Heart left ventricle (tissue), 16 donors: ENCODE data around the gene NPPA. TPM values are rescaled to one million over a fixed set of nuclear protein-coding genes. Genes with fewer than 3 reads are reported as not detected.

Experiments used
- ATAC-seq, 4 donors: fragments of 200-7000 bp; cut with Tn5 transposase; one replicate each; pipeline ENCODE4 v1.9.1; 2020 to 2022; ENCODE audit warnings: moderate library complexity in 4 of 4, mild to moderate bottlenecking in 3 of 4, moderate number of reproducible peaks in 1 of 4
- DNase-seq, 5 donors: peaks; one replicate each; pipeline ENCODE4 v3.0.0-alpha.2; 2020
- H3K27ac ChIP-seq, 12 donors: fragments of 200-600 bp; sonication (generic) in 4 of 12; one replicate each; pipeline versions ENCODE4 v1.5.0 to v1.8.0; 2016 to 2022; ENCODE audit warnings: mild to moderate bottlenecking in 2 of 12
- H3K27me3 ChIP-seq, 9 donors: fragments of 200-600 bp; sonication (generic) in 2 of 9; one replicate each; pipeline versions ENCODE4 v1.5.1 to v1.8.0; 2016 to 2022; ENCODE audit warnings: mild to moderate bottlenecking in 3 of 9
- H3K36me3 ChIP-seq, 9 donors: fragments of 200-600 bp; sonication (generic) in 2 of 9; one replicate each; pipeline versions ENCODE4 v1.5.0 to v1.8.0; 2018 to 2022; ENCODE audit warnings: mild to moderate bottlenecking in 2 of 9
- H3K4me1 ChIP-seq, 12 donors: fragments of 200-600 bp; sonication (generic) in 4 of 12; one replicate each; pipeline versions ENCODE4 v1.5.0 to v1.8.0; 2016 to 2022; ENCODE audit warnings: mild to moderate bottlenecking in 3 of 12
- H3K4me3 ChIP-seq, 12 donors: fragments of 200-600 bp; sonication (generic) in 4 of 12; one replicate each; pipeline versions ENCODE4 v1.5.0 to v1.8.0; 2017 to 2022; ENCODE audit warnings: mild to moderate bottlenecking in 9 of 12, moderate library complexity in 4 of 12
- H3K9me3 ChIP-seq, 12 donors: fragments of 200-600 bp; sonication (generic) in 4 of 12; one replicate each; pipeline versions ENCODE4 v1.5.0 to v1.8.0; 2016 to 2022; ENCODE audit warnings: mild to moderate bottlenecking in 1 of 12
- POLR2A ChIP-seq, 2 donors: fragments of 450-650 bp; IDR thresholded peaks; one replicate each; pipeline ENCODE4 v1.6.1; 2017; ENCODE audit warnings: antibody characterized with exemption in 2 of 2, mild to moderate bottlenecking in 2 of 2, moderate library complexity in 2 of 2
- WGBS, 4 donors: extraction: QIAGEN DNeasy Blood & Tissue Kit in 2 of 4; methylation state at CpG; one replicate each; pipeline versions ENCODE4 v1.1.5 to v1.1.7; 2013 to 2018; 5-methylcytosine and 5-hydroxymethylcytosine counted together
- intact Hi-C, 10 donors: fragments of 100-400 bp; cut with DNase I; formaldehyde crosslinking; loops; one replicate each; pipeline versions ENCODE4 v1.11.1 to v1.14.2; 2022
- polyA plus RNA-seq, 2 donors: library from polyadenylated mRNA; stranded (reverse); fragments of 200-250 nt; gene quantifications; one replicate each; pipeline ENCODE4 v1.2.3, GENCODE V29; 2013
- total RNA-seq, 9 donors: library from RNA; depleted of rRNA in 2 of 9; stranded (reverse); fragments of >200 nt in 2 of 9; fragmentation: NEBNext Ultra II Directional in 3 of 9; extraction: Animal tissue kit (Norgen Biotek cat#: 25700) in 3 of 9; gene quantifications; one replicate each; pipeline versions ENCODE4 v1.1.0 to v1.2.4, GENCODE V29; 2016 to 2023
- TF ChIP-seq, protein P1 (sequence below), 12 donors: fragments of 200-600 bp; sonication (generic) in 4 of 12; IDR thresholded peaks; one replicate each; pipeline versions ENCODE4 v1.5.0 to v1.8.0; 2018 to 2022; ENCODE audit warnings: antibody characterized with exemption in 12 of 12, mild to moderate bottlenecking in 5 of 12
- donor health status: ischemic (EF 13 %, LVEDD 7.1; RV severe dilation, severe dysfunction).
- donor health status: healthy with polysubstance abuse.
- donor health status: DM: no; HTN: yes; CAD: no.
- donor health status: DM: no; HTN: no; CAD: no.
- donor health status: ischemic (EF 25% LVEDD 6.9; RV normal size, moderate dysfunction).
- donor health status: ischemic (EF 25% LVEDD 5.7; RV mildly dilated, moderate dysfunction).
- donor health status: healthy.
- donor health status: DM: yes; HTN: yes; CAD: no.
- donor health status: ischemic (EF 35%, LVEDD 5.7; RV mildly dilated, moderate dysfunction).
- donor health status: nonischemic (EF 11% LVEDD 7.7; RV severe dilation, severe dysfunction).
- donor health status: DM: yes; HTN: yes; CAD: no.
- donor health status: PGD.
- donor health status: ischemic (EF 29% LVEDD 5.4; RV normal size, mild dysfunction).
- donor health status: nonischemic (EF 23%, LVEDD 6.1; RV moderate dilation, normal function).

NPPA gene
- total and polyA plus RNA-seq, 11 donors, result 59.9 to 3,156 (median 279) TPM

DNA sequence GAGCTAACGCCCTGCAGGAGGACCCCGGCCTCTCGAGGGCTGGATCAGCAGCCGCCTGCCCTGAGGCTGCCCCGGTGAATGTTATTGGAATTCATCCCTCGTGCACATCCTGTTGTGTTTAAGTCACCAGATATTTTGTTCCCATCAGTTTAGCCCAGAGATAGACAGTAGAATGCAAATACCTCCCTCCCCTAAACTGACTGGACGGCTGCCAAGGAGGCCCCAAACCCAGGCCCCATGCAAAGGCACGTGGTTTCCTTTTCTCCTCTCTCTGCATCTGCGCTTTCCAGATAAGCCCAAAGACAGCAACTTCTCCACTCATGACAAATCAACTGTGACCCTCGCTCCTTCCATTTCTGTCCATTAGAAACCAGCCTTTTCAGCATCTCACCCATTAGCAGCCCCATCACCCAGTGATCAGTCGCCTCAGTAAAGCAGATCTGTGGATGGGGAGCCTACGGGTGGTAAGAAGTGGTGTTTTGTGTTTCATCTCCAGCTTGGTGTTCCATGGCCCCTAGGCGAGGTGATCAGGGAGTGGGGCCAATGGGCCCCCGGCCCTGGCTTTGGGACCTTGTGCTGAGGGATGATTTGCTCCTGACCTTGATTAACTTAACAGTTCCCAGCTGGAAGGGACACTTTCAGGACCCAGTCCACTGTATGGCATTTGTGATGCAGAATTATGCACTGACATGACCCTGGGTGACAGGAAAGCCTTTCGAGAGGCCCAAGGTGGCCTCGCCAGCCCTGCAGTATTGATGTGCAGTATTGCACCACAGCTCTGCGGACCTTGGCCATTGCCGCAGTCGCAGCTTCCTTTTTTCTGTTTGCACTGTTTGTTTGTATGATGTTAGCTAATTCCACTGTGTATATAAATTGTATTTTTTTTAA is 5.2 kb downstream of the NPPA start:
- Histone ChIP-seq H3K4me3 (no peak overlapping the region), H3K9me3 (no peaks in the 10 kb centered on the region), H3K36me3 (peaks cover 3 to 85% (median 73%) of the 10 kb centered on the region in 9 donors), H3K27ac (peak overlapping the region in 8 of 12 donors; percentile 41 to 68 (median 55)), H3K27me3 (no peaks in the 10 kb centered on the region), H3K4me1 (peaks cover 0 to 37% (median 17%) of the 10 kb centered on the region in 12 donors)
- ATAC-seq (peak in 3 of 4 donors; percentile 5 to 38 (median 12)), DNase-seq (peak in 4 of 5 donors; percentile 49 to 63 (median 58))
- 44 to 54% (median 50%) methylated on average over 17 to 19 of the region's 19 CpGs for WGBS, 4 donors
- intact Hi-C loops, result loop anchor here in 2 of 10 donors (1.0 to 5.0 kb wide), 2 partner anchors 28 to 190 kb away; no protein-coding TSS in a partner anchor
- TF ChIP-seq, protein P1, sequence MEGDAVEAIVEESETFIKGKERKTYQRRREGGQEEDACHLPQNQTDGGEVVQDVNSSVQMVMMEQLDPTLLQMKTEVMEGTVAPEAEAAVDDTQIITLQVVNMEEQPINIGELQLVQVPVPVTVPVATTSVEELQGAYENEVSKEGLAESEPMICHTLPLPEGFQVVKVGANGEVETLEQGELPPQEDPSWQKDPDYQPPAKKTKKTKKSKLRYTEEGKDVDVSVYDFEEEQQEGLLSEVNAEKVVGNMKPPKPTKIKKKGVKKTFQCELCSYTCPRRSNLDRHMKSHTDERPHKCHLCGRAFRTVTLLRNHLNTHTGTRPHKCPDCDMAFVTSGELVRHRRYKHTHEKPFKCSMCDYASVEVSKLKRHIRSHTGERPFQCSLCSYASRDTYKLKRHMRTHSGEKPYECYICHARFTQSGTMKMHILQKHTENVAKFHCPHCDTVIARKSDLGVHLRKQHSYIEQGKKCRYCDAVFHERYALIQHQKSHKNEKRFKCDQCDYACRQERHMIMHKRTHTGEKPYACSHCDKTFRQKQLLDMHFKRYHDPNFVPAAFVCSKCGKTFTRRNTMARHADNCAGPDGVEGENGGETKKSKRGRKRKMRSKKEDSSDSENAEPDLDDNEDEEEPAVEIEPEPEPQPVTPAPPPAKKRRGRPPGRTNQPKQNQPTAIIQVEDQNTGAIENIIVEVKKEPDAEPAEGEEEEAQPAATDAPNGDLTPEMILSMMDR (IDR thresholded peaks at IDR 0.05), result no peak
- no peak for TF ChIP-seq POLR2A (IDR thresholded peaks at IDR 0.05)

DNA sequence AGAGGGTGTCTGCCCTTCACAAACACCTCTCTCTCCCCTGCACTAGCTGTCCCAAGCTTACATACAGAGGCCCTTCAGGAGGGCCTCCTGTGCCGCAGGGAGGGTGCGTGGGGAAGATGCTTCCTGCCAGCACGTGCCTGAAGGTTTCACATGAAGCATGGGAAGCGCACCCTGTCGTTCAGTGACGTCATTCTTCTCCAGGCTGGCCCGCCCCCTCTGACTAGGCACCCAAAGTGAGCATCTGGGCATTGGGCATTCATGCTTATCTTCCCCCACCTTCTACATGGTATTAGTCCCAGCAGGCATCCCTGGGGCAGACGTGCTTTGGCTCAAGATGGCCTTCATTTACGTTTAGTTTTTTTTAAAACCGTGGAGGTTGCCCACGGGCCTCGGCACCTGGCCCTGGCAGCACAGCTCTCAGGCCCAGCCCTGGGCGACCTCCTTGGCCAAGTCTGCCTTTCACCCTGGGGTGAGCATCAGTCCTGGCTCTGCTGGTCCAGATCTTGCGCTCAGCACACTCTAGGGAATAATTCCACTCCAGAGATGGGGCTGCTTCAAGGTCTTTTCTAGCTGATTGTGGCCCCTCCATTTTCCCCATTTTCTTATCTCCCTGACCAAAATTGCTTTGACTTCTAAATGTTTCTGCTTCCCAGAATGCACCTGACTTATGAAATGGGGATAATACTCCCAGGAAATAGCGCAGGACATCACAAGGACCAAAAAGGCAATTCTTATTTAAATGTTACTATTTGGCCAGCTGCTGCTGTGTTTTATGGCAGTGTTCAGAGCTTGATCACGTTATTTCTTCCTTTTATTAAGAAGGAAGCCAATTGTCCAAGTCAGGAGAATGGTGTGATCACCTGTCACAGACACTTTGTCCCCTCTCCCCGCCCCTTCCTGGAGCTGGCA is 6.1 kb downstream of the NPPA start:
- intact Hi-C loops, result loop anchor here in 1 of 10 donors (5.0 kb wide), 1 partner anchor 191 kb away; no protein-coding TSS in a partner anchor
- TF ChIP-seq, protein P1 (IDR thresholded peaks at IDR 0.05), result no peak
- TF ChIP-seq POLR2A (IDR thresholded peaks at IDR 0.05), result no peak
- Histone ChIP-seq H3K27me3 (no peaks in the 10 kb centered on the region), H3K4me1 (peaks cover 0 to 37% (median 17%) of the 10 kb centered on the region in 12 donors), H3K9me3 (no peaks in the 10 kb centered on the region), H3K27ac (peak overlapping the region in 8 of 12 donors; percentile 37 to 68 (median 55)), H3K4me3 (no peak overlapping the region), H3K36me3 (peaks cover 3 to 91% (median 82%) of the 10 kb centered on the region in 9 donors)
- DNase-seq (no peak), ATAC-seq (peak in 3 of 4 donors; percentile 10 to 28 (median 15))
- WGBS, 4 donors, result 54 to 72% (median 60%) methylated on average over 17 of the region's 17 CpGs

DNA sequence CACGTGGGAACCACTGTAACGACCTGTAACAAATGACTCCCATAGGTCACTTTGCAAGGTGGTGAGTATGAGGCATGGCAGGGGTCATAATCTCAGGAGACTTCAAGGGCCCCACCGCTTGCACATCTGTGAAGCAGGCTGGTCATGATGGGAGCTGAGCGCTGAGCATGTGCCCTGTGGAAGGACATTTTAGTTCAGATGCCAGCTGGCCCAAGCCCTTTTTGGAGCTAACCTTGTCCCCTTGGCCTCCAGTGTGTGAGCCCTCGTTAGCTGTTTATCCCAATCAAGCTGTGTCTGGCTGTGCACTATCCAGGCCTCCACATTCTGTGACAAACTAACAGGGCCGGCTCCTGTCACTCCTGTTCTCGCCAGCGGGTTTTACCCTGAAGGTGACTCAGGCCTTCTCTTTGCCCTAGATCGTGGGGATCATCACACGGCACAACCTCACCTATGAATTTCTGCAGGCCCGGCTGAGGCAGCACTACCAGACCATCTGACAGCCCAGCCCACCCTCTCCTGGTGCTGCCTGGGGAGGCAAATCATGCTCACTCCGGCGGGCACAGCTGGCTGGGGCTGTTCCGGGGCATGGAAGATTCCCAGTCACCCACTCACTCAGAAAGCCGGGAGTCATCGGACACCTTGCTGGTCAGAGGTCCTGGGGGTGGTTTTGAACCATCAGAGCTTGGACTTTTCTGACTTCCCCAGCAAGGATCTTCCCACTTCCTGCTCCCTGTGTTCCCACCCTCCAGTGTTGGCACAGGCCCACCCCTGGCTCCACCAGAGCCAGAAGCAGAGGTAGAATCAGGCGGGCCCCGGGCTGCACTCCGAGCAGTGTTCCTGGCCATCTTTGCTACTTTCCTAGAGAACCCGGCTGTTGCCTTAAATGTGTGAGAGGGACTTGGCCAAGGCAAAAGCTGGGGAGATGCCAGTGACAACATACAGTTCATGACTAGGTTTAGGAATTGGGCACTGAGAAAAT is 7.6 kb downstream of the NPPA start:
- TF ChIP-seq, protein P1 (IDR thresholded peaks at IDR 0.05), result no peak
- no peak for TF ChIP-seq POLR2A (IDR thresholded peaks at IDR 0.05)
- H3K36me3 ChIP-seq, result peaks cover 3 to 100% (median 94%) of the 10 kb centered on the region in 9 donors
- no peaks in the 10 kb centered on the region for H3K9me3 ChIP-seq
- H3K4me1 ChIP-seq, result peaks cover 0 to 37% (median 17%) of the 10 kb centered on the region in 12 donors
- 80 to 88% (median 87%) methylated on average over 16 to 20 of the region's 20 CpGs for WGBS, 4 donors
- DNase-seq (peak in 1 of 5 donors; percentile 45), ATAC-seq (peak; percentile 3 to 57 (median 14))
- H3K27ac ChIP-seq, result peak overlapping the region in 4 of 12 donors; percentile 52 to 68 (median 62)
- H3K27me3 ChIP-seq, result no peaks in the 10 kb centered on the region
- no peak overlapping the region for H3K4me3 ChIP-seq
- intact Hi-C loops, result loop anchor here (2.0 to 10.0 kb wide), 8 partner anchors 55 to 192 kb away; no protein-coding TSS in a partner anchor
